GM18520 (cell line): ENCODE results near the gene MYOF.

Experiments used
- ATAC-seq: cut with Tn5 transposase; IDR thresholded peaks from one replicate; pipeline ENCODE4 v1.9.1; 2021; ENCODE audit not compliant: unreplicated experiment

MYOF gene

GRCh38 chr10:93261961-93262610 lies 220.0 kb downstream of the MYOF start:
- ATAC-seq = no peak

DNA sequence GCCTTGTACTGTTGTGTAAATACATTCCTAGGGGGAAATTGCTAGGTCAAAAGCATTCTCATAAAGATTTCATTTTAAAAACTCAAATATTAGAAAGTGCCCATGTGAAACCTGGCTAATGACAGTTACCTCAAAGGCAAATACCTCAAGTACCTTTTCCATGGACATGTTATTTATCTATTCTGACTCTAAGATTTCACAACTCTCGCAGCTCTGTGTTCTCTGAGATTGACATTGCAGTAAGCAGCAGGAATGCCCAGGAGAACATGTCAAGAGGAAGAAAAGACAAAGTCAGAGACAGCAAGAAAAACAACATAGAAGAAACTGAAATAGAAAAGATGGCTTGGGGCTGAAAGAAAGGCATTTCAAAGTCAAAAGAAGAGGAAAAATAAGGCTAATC lies 221.0 kb downstream of the MYOF start:
- no peak for ATAC-seq

- no peak for ATAC-seq
Observed at GRCh38 chr10:93259126-93259525, 223.0 kb downstream of the MYOF start.
